Progenitor cell of endocrine pancreas (in vitro differentiated cells): ENCODE data around the gene KBTBD13. TPM values are rescaled to one million over a fixed set of nuclear protein-coding genes. Genes with fewer than 3 reads are reported as not detected.

Source experiments
- DNase-seq: peaks from one replicate; pipeline ENCODE4 v3.0.0; 2021; ENCODE audit warnings: low spot score; ENCODE audit not compliant: unreplicated experiment
- H3K27ac Mint-ChIP-seq: 2 replicates; pipeline ENCODE4 v1.8.0; 2021; ENCODE audit warnings: mild to moderate bottlenecking, moderate library complexity, mixed read lengths
- H3K27me3 Mint-ChIP-seq: 2 replicates; pipeline ENCODE4 v1.8.0; 2021; ENCODE audit warnings: mixed read lengths
- H3K36me3 Mint-ChIP-seq: 2 replicates; pipeline ENCODE4 v1.8.0; 2022; ENCODE audit warnings: mixed read lengths; ENCODE audit not compliant: insufficient read depth
- H3K4me1 Mint-ChIP-seq: 2 replicates; pipeline ENCODE4 v1.8.0; 2021; ENCODE audit warnings: low read depth, mixed read lengths
- H3K4me3 Mint-ChIP-seq: 2 replicates; pipeline ENCODE4 v1.8.0; 2021; ENCODE audit warnings: low read depth, mild to moderate bottlenecking, moderate library complexity, mixed read lengths
- H3K9me3 Mint-ChIP-seq: 2 replicates; pipeline ENCODE4 v1.8.0; 2021; ENCODE audit warnings: low read depth, mixed read lengths
- CTCF ChIP-seq: fragments of 200-600 bp; sonication (generic); IDR thresholded peaks from one replicate; pipeline ENCODE4 v1.5.0; 2021; ENCODE audit warnings: antibody characterized with exemption, mild to moderate bottlenecking; ENCODE audit not compliant: unreplicated experiment
- total RNA-seq: library from RNA; stranded (reverse); gene quantifications from 2 replicates; pipeline ENCODE4 v1.2.1, GENCODE V29; 2021

KBTBD13 gene
- total RNA-seq, 1 donor from 2014 or later, result not detected

DNA sequence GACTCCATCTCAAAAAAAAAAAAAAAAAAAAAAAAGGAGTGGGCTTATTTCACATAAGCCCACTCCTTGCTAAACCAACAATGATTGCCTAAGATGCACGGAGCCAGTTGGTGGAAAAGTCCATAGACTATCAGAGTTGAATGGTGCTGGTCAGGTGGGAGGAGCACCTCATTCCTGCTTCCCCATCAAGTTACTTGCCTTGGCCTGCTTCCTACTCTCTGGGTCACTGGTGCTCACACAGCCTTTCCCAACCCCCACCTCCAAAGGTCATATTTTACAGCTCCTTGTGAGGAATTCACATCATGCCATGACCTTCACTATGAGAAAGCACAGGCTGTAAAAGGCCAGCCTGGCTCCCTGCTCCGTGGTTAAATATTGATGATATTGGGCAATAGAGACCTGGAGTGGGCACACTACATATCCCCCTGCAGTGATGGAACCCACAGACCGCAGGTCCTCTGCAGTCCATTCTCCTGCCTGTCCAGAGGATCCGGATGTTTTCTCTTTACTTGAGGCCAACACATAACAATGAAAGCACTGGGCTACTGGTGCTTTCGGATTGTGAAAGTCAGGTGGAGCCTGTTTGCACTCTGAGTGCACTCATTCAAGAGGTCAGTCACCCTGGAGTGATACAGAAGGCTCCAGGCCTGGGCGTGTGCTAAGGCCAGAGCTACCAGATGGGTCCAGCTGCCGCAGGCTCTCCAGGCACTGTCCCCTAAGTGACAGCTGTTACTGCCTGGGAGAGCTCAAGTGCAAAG lies 31.6 kb upstream of the KBTBD13 start, which contains the start of gene SLC51B:
SLC51B (plus strand) TSS at position 664 of the 758 bp plus-strand sequence. CDS start 4,618 bp downstream, outside the sequence.
- Mint-ChIP-seq H3K4me1 (peaks cover 19% of the 10 kb centered on the region), H3K9me3 (no peaks in the 10 kb centered on the region), H3K27me3 (peaks cover 5% of the 10 kb centered on the region), H3K36me3 (no peaks in the 10 kb centered on the region), H3K4me3 (no peak within 1 kb of the TSS), H3K27ac (peak within 1 kb of the TSS; percentile 90)
- DNase-seq, result no peak
- no peak for TF ChIP-seq CTCF

DNA sequence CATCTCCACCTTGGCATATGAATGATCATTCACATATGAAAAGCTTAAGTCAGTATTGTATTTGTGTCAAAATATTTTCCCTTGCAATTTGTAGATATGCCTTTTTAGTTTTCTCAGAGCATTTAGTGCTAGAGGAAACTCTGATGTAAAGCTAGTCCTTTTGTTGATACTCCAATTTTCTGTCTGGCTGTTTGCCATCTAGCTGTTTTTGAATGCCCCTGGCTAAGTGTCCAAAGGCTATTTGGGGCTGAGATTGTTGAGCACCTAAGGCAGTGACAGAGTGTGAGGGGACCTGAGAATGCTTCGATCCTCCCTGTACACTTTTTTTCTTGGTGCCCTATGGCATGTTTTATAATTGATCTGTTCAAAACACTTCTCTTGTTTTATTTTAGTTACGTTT lies 28.3 kb upstream of the KBTBD13 start:
- no peaks in the 10 kb centered on the region for H3K36me3 Mint-ChIP-seq
- no peak for DNase-seq
- no peak overlapping the region for H3K4me3 Mint-ChIP-seq
- peaks cover 16% of the 10 kb centered on the region for H3K27me3 Mint-ChIP-seq
- TF ChIP-seq CTCF, result no peak
- H3K9me3 Mint-ChIP-seq, result no peaks in the 10 kb centered on the region
- no peak overlapping the region for H3K27ac Mint-ChIP-seq
- peaks cover 17% of the 10 kb centered on the region for H3K4me1 Mint-ChIP-seq

DNA sequence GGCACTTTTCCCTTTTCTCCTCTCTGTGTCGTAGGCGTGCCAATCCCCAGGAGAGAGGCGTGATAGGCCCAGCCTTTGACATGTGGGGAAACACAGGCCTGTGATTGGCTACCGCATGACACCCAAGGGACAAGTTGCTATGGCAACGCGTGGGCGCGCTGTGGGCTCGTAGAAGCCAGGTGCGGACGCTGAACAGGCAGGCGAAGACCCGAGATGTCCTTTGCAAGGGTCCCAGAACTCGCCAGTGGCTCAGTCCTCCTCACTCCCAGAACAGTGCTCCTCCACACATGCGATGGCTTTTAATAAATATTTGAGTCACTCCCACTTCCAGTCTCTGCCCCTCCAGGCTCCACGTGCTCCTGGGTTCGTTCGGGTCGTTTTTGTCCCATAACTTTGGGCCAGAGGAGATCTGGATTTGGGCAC lies 27.1 kb upstream of the KBTBD13 start:
- H3K9me3 Mint-ChIP-seq, result no peaks in the 10 kb centered on the region
- peak overlapping the region; percentile 29 for H3K4me3 Mint-ChIP-seq
- H3K27me3 Mint-ChIP-seq, result peaks cover 16% of the 10 kb centered on the region
- H3K4me1 Mint-ChIP-seq, result peaks cover 11% of the 10 kb centered on the region
- no peak overlapping the region for H3K27ac Mint-ChIP-seq
- TF ChIP-seq CTCF, result no peak
- peak; percentile 75 for DNase-seq
- no peaks in the 10 kb centered on the region for H3K36me3 Mint-ChIP-seq

DNA sequence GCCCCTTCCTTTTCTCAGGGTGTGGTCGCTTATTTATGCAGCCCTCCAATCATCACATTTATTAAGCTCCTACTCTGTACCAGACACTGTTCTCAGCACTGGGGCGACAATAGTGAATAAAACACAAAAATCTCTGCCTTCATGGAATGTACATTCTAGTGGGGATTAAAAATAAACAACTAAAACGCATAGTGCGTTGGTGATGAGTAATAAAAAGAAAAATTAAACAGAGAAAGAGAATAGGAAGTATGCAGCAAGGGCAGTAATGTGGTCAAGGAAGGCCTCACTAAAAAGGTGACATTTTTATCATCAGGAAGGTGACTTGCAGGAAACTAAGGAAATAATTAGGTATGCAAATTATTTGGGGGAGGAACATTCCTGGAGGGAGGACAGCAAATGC lies 26.3 kb upstream of the KBTBD13 start:
- H3K27ac Mint-ChIP-seq, result no peak overlapping the region
- no peak for DNase-seq
- H3K36me3 Mint-ChIP-seq, result no peaks in the 10 kb centered on the region
- no peak overlapping the region for H3K4me3 Mint-ChIP-seq
- H3K4me1 Mint-ChIP-seq, result peaks cover 4% of the 10 kb centered on the region
- no peak for TF ChIP-seq CTCF
- no peaks in the 10 kb centered on the region for H3K9me3 Mint-ChIP-seq
- H3K27me3 Mint-ChIP-seq, result peaks cover 16% of the 10 kb centered on the region

GRCh38 chr15:65051266-65051665 lies 25.3 kb upstream of the KBTBD13 start:
- Mint-ChIP-seq H3K27ac (no peak overlapping the region), H3K4me3 (no peak overlapping the region), H3K36me3 (no peaks in the 10 kb centered on the region), H3K9me3 (no peaks in the 10 kb centered on the region), H3K27me3 (peaks cover 16% of the 10 kb centered on the region), H3K4me1 (peaks cover 2% of the 10 kb centered on the region)
- DNase-seq, result no peak
- no peak for TF ChIP-seq CTCF
